GM18508 (cell line): Measurements from ENCODE around the gene HAO1.
A peak's percentile ranks its signal among the peaks of the same experiment; 100 is the strongest.
"Not testable (repeated sequence)": the region's sequence is repeated elsewhere in the genome, so short reads cannot be mapped to it uniquely, and the experiment has no call there.

Experiments used
- ATAC-seq: cut with Tn5 transposase; IDR thresholded peaks from one replicate; pipeline ENCODE4 v1.9.1; 2021; ENCODE audit warnings: moderate number of reproducible peaks; ENCODE audit not compliant: insufficient read depth, unreplicated experiment

Gene HAO1

DNA sequence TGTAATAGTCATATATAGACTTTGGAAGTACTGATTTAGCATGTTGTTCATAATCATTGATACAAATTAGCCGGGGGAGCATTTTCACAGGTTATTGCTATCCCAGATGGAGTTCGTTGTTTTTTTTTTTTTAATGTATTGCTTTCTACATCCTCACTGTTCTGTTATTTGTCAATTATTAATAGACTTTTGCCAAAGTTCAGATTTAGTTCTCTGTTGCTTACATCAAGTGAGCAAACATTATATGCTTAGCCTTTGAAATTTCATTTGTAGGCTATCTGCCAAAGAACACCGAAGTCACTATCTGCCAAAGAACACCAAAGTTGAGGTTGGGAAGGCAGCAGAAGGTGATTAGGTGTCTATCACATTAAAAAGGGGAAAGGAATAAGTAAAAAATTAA lies at the start of gene HAO1:
Gene HAO1, minus strand, starts transcription at position 118 of the 400 bp plus-strand sequence. Its CDS starts 36 bp downstream, at position 82.
- ATAC-seq, result no peak

DNA sequence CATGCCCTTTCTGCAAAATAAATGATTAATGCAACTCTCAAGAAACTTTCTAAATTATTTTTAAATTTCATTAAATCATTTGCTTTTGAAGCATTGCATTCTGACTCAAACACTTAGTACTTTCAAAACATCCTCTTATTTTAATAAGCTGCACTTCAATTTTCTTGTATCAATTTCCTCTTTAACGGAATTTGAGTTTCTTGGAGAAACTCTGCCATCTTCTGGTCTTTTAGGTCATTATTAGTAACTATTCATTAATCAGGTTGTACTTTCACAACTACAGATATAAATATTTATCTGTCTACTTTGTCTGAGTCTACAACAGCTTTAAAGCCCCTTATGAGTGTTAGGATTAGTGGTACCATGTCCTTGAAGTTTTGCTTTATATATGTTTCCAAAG lies 49.1 kb upstream of the HAO1 start:
- no peak for ATAC-seq

DNA sequence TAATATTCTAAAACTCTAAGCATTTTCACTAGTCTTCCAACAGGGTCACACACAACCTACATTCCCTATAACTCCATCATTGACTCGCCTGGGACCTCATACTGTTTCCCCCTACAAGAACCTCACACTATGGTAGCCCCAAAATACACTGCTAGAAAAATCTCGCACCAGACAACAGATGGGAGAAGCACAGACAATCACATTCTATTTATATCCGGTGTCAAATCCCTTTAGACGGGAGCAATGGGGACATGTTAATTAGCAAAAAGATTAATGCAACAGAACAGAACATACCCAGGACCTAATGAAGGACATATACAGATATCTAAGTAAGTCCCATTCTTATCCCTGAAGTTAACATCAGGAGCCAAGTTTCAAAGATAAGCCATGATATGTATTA lies 45.7 kb upstream of the HAO1 start:
- ATAC-seq, result no peak

DNA sequence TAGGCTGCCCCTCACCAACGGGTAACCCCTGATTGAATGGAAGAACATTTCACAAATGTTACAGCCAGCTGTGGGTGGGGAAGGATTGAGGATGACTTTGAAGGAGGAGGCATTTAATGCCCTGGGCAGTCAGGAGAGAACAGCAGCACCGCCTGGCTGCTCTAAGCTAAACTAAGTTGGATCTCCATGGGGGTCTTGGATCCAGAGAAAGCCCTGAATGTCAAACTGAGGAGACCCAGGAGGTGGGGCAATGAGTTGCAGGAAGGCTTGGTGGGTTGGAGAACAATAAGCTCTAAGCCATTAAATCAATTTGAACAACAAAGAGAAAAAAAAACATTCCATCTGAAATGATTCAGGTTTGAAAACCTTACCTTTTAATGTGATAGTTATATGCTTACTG lies 43.9 kb upstream of the HAO1 start:
- ATAC-seq, result no peak

DNA sequence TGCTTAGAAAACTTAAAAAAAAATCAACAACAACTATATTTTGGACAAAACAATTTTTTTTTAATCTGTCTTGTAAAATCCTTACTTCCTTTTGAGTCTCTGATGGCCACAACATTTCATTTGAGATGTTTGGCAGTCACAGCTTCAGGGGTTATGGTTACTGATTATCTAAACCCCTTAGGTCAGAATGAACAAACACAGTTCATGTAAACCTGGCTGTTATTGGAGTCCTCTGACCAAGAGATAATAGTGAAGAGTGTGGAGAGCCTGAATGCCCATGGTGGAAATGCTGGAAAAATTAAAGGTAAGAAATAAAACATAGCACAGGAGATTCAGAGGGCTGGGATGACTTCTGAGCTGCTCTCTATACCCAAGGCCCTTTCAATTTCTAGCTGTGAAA lies 41.1 kb upstream of the HAO1 start:
- ATAC-seq, result no peak

DNA sequence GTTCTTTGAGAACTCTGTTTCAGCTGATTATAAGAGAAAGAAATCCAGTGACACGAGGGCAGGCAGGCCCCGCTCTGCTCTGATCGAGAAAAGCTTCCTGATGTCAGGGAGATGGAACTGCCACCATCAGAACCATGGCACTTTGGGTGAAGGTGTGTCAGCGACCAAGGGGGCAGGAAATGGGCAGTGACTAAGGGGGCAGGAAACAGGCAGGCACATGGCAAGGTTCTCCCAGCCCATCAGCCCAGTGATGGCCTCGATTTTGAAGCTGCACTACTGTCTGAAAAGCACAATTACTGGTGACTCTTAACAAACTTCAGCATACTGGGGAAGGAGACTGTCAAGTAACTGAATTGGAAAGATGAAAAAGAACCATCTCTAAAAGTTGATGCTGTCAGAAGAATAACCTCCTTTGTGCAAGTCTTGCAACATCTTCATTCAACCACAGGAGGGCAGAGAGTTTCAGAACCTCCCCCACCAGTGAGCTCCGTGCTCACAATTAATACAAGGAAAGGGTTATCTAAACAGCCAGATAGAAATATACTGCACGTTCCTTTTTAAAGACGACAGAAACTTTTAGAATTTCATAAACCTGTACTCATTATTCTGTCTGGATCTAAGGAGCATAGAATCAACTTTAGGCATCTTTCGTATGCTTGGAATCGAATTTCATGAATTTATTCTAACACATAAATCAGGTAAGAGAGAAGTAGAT lies 40.2 kb upstream of the HAO1 start:
- ATAC-seq, result no peak

DNA sequence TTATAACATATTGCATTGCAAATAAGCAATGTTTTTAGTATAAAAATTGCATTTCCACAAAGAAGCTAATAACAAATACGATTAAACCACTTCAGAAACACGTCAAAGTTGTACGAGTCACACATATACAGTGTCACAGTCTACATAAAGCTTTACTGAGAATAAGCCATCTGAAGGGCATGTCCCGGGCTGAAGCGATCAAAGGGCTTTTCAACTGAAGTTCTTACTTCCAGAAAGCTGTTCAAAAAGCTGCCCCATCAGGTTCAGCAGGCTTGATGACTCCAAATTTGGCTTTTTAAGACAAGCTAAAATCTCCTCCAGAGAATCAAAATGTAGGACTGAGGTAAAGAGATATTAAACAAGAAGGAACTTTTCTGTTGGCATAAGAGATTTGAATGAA lies 37.5 kb upstream of the HAO1 start:
- ATAC-seq, result no peak

DNA sequence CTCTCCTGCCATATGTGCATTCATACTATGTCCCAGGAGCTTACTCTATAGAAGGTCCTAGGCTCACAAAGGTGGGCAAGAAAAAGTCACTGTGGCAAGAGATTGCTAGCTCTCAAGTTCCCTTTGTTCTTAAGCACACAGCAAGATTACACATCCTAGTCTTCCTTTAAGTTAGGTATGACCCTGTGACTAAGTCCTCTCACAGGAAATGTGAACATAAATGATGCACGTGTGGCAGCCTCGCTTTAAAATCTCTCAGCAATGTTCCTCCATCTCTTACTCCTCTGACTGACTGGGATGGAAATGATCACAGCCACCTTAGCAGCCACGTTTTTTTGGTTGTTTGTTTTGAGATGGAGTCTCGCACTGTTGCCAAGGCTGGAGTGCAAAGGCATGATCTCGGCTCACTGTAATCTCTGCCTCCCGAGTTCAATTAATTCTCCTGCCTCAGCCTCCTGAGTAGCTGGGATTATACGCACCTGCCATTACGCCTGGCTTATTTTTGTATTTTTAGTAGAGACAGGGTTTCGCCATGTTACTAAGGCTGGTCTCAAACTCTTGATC lies 35.7 kb upstream of the HAO1 start:
- no peak for ATAC-seq

DNA sequence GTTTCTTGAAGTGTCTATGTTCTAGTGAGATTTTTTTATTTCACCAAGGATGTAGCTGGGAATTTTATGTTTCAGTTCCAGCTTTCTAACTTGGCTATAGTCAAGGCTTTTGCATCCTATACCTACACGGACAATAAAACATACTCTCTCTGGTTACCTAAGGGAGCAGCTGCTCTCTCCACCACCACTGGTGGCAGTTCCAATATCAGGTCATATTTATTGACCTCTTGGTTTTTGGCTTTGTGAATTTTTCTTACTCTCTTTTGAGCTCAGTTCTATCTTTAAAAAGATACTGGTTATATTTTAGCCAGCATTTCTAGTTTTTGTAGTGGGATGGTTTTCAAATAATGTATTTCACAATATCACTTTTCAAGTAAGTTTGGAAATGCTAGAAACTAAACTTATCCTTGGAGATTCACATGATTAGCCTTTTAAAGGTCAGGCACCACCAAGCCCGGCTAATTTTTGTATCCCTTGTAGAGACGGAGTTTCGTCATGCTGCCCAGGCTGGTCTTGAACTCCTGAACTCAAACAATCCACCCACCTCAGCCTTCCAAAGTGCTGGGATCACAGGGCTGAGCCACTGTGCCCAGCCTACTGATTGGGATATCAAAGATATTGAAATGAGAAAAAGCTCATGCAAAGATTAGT lies 34.7 kb upstream of the HAO1 start:
- ATAC-seq, result no peak

DNA sequence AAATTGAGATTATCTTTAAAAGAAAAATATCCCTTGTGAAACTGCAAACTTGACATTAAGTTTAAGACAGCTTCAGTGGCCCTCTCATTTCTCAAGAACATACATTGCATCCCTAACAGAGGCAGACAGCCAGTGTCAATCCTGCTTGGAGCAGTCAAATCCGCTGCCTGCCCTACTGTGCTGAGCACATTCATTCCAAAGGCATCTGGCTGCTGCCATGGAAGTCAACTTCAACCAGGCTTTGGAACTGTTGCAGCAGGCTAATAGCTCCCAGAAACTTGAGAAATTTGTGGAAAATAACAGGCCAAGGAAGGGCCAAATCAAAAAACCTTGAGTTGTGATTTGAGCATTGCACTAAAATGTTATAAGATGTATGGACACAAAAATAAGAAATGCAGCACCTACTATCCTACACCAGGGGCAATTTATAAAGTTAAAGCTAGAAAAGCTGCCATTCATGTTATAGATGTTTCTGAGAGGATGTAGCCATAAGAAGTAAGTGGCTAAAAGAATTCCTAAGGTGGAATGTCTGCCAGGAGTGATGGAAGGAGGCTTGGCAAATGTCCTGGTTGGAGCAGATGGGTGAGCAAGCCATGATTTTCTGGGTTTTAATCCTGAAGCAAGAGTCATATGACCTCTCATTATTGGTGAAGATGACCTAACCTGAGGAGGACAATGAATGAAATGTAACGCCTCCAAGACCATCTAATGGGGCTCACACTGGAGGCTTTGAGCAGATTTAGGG lies 31.4 kb upstream of the HAO1 start:
- no peak for ATAC-seq

DNA sequence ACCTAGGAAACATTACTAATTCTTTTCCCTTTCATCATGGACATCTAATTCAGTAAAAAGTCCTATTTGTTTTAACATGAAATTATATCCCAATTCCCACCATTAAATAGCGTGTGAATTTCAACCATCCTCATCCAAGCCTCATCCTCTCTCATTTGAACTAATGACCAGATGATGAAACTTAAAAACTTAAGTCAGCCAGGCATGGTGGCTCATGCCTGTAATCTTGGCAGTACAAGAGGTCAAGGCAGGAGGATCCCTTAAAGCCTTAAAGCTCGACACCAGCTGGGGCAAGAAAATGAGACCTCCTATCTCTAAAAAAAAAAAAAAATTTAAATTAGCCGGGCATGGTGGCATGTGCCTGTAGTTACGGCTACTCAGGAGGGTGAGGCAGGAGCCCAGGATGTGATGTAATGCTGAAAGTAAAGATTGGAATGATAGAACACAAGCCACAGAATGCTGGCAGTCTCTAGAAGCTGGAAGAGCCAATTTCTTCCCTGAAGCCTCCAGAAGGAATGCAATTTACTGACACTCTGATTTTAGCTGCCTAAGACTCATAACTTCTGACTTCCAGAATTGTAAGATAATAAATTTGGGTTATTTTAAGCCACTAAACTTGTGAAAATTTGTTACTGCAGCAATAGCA lies 27.1 kb upstream of the HAO1 start:
- no peak for ATAC-seq

DNA sequence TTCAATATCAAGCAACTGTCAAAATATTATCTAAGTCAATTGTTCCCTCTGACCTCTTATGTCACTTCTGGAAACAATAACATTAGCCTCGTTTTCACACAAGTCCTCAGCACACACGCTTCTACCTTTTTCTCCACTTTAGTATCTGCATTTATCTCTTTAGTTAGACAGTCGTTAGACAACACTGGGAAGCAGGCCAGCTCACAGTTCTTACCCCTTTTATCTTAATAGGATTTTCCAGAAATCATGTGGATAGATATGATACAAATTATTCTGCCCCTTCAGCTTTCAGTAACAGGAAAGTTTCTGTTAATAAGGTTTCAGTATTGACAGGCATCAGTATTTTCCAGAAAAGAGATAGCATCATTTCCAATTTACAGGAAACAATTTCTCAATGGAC lies 25.9 kb upstream of the HAO1 start:
- no peak for ATAC-seq

DNA sequence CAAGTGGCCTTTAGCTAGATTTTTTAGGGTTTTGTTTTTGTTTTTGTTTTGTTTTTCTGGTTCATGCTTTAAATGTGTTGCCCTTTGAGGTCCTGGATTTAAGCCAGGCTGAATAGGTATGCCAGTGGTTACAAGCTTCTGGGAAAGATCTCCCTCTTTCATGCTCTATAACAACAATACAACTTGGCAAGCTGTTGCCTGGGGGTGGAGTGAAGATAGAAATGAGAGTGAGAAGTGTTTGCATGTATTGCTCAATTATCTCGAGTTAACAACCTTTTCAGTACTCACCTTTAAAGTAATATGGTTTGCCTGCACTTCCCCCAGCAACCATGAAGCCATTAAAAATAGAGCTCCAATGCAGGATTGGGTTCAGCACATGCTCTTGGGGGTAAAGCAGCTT lies 19.2 kb upstream of the HAO1 start:
- no peak for ATAC-seq

DNA sequence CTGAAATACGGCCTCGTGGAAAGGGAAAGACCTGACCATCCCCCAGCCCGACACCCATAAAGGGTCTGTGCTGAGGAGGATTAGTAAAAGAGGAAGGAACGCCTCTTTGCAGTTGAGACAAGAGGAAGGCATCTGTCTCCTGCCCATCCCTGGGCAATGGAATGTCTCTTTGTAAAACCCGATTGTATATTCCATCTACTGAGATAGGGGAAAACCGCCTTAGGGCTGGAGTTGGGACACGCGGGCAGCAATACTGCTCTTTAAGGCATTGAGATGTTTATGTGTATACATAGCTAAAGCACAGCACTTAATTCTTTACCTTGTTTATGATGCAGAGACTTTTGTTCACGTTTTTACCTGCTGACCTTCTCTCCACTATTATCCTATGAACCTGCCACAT lies 16.3 kb upstream of the HAO1 start:
- ATAC-seq, result not testable (repeated sequence)

DNA sequence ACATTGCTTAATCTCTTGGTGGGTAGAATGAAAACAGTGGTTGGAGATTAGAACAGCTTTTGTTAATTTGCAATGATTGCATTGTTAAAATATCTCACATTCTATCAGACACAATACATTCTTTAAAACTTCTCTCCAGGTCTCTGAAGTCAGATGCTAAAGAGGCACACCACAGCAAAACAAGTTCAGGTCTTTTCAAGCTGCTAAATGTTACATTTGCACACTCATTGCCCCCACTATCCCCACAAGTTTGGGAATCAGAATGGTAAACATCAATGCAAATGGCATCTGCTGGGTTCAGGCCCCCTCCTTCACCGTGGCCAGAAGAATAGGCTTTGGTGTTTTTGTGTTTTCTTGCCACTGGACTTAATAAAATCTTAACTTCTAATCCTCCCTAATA lies 10.1 kb upstream of the HAO1 start:
- no peak for ATAC-seq

DNA sequence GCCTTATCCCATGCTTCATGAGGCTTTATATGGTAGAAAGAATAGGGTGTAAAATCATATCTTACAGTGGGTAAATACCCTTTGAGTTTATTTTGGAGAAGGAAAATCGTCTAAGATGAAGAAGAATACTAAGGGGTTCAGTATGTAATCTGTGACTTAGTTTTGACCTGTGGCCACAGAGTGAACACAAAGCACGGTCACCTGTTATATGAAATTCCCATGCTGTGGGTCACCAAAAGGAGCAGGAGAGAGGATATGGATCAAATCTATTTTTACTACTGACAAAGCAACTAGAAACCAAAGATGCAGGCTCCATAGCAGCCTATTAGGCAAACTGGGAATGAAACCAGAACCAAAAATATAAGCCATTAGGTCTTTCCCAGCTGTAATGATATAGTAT lies 3.6 kb upstream of the HAO1 start:
- ATAC-seq, result no peak

DNA sequence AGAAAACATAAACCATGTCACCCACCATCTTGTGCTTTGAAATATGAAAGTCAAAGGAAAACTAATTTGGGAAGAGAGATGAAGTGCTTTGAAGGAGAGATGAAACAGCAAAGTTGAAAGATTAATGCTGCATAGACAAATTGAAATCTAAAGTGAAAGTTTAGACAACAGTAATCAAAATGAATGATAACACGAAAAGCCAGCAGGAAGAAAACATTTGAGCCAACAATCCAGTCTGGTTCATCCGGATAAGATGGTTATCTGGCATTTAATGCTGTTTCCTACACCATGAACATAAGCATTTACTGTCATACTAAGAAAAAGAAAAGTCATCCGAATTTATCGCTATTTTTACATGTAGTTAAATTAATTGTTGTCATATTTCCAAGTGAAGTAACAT lies 595 bp downstream of the HAO1 start:
- no peak for ATAC-seq

DNA sequence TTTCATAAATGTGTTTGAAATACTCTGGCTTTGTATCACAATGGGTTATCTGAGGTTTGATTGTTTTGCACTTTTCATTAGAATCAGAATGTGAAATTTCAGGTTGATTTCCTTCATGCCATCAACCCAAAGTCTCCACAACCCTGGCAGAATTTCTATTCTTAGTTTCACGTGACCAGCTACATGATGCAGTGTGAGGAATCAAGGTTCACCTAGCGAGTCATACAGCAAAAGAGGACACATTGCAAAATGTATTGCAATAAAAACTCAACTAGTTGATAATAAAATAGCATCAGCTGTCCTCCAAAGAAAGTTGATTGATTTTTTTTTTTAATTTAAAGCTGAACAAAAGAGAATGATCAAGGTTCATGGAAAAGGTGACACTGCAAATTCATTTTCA lies 2.2 kb downstream of the HAO1 start:
- no peak for ATAC-seq

DNA sequence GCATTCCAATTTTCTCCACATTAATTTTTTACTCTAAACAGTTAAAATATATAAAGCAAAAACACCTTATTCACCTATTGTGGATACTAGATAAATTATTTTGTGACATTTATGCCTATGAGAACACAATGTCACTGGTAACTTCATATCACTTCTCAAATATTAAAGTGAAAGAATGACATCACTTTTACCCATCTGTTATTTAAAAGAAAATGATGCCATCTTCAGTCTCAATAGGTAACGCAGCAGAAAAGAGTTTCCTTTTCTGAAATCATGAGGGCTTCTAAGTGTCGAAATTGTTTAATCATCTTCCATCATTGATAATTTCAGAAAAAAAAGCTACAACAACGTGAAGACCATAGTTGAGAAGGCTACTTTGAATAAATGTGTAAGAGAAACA lies 2.9 kb downstream of the HAO1 start:
- no peak for ATAC-seq

DNA sequence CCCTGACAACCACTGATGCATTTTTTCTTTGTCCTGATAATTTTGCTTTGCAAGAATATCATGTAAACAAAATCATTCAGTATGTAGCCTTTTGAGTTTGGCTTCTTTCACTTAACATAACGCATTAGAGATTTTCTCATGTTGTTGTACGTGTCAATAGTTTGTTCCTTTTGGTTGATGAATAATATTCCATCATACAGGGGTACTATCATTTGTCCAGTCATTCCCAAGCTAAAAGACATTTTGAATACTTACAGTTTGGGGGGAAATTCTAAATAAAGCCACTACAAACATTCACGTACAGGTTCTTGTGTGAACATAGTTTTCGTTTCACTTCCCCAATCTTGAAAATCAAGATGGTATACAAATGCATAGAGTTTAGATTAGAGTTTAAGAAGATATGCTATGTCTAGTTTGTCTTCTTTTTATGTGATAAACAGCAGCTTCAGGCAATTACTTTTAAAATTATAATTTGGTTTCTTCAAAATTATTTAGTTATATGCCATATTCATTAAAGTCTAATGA lies 5.2 kb downstream of the HAO1 start:
- ATAC-seq, result peak; percentile 59

DNA sequence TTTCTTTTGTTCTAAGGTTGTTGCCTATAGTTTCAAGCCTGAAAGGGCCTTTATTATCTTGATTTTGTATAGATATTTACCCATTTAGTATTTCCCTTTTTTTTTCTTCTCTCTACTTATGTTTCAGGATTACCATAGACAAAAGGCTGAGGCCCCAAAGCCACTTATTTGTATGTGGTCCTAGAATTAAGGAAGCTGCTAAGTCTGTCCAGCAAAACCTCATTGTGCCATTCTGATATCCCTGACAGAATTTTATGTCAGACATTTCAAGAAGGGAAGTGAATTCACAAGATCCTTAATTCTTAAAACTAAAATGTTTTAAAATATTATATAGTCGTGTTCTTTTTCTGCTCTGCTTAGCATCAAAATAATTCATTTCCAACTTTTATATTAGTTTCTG lies 6.9 kb downstream of the HAO1 start:
- no peak for ATAC-seq
